Midbrain (tissue), 1 donor: Measurements from ENCODE around the gene ARHGAP24.
"Not testable (repeated sequence)": the region's sequence is repeated elsewhere in the genome, so short reads cannot be mapped to it uniquely, and the experiment has no call there.

ENCODE experiments used
- DNase-seq: peaks from one replicate; lab custom pipeline; 2025; lab: John Stamatoyannopoulos, UW

The ARHGAP24 gene

DNA sequence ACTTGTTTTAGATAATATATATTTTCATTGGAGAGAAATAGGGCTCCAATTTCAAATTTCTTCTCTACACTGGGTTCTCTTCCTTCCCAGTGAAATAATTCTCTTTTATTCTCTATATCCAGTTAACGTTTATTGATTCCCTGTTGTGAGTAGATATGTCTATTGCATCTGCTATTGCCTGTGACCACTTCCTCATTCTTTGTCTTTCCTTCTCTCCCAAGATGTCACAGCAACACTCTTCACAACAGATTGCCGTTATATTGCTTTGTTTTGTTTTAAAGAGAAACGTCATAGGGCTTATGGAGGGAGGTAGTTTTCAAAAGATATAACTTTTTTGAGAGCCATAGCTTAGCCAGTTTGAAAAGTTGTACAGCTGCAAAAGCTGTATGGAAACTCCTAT, 343.8 kb downstream of the ARHGAP24 start:
- DNase-seq: no peak

DNA sequence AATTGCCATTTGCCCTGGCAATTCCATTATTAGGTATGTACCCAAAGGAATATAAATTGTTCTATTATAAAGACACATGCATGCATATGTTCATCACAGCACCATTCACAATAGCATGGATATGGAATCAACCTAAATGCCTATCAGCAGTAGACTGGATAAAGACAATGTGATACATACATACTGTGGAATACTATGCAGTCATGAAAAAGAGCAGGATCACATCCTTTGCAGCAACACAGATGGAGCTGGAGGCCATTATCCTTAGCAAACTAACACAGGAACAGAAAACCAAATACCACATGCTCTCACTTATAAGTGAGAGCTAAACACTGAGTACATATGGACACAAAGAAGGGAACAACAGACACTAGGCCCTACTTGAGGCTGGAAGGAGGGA, 345.2 kb downstream of the ARHGAP24 start:
- DNase-seq: not testable (repeated sequence)

DNA sequence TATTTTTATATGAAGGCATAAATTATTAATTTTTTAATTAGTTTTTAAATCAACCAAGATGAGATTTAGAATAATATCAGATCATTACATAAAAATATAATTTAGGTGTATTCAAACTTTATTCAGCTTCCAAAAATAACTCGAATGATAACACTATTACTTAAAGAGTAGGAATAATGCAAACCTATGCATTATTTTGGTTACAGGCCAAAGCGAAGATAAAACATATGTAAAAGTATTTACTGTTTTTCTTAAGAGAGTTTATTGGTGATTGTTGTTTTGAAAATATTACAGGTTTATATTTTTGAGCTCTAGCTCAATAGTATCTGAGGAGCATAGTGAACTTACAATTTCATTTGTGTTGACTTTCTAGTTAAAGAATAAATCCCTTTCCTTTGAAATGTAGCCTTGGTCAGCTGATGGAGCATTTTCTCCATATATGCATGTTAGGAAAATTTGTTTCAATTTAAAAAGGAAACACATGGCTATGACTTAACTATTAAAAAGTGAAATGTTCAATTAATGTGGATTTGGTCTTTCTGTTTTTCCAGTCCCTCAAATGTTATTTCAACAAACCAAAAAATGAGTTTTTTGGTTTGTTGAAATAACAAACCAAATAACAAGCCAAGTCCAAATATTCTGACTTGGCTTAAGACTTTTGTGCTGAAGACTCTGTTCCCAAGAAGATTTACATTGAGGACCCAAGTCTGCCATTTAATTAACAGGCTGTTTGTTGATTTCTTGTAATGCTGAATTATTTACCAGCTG, 346.9 kb downstream of the ARHGAP24 start:
- no peak for DNase-seq

GRCh38 chr4:85823295-85823694, 348.3 kb downstream of the ARHGAP24 start:
- DNase-seq: no peak

- DNase-seq: no peak
These were observed 349.4 kb downstream of the ARHGAP24 start for GRCh38 chr4:85824166-85824945.

DNA sequence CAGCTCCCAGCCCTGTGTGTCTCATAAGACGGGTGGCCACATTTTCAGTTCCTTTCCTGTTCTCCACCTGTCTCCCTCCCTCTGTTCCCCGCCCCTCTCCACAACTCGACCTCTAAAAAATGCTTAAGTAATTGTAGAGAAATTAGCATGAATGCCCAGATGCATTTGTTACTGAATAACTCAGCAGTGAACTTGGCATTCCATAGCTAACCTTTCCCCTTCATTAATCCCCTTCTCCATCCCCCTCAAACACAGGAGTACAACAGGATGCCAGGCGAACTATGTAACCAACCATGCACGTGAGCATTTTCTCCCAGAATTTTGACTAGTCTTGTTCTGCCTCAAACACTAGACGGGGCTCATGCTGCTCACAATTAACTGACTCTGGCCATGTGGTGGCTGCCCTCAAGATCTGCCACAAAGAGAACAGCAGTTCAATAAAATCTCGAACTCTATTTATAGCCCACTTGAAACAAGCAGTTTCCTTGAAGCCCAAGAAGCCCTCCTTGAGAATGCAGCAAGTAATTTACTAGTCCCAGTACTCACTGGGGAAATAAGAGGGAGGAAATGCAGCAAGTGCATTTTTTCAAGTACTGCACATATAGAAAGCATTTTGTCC, 351.2 kb downstream of the ARHGAP24 start:
- no peak for DNase-seq

- no peak for DNase-seq
These were observed 353.3 kb downstream of the ARHGAP24 start for GRCh38 chr4:85828027-85828890.

DNA sequence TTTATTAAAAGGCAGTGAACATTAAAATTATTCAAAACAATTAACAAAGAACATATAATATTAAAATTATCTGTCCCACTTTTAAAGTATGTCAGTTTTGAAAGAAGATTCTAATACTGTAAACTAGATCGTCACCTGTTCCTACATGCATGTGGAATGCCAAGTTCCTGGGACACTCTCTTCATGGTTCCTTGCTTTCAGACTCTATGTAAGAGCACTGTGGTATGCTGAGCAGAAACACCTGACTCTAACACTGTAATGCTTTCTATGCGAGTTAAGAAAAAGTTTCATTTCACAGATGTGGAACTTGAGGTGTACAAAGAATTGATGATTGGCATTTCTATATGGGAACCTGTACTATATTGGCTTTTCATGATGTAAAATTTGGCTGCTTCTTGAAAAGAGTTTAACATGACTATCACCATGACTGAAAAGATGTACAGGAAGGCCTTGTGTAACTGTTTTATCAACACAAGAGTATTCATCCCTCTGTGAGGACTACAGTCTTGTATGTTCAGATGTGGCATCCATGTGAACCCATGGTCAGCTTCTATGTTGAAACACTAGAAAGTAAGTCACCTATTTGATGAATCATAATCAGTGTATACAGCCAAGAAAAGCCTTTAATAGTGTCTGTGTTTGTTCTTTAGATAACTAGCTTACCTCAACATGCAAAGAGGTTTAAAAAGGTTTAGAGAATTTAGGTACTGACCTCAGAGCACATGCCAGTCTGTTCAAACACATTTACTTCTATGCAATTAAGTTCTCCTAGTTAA, 354.5 kb downstream of the ARHGAP24 start:
- no peak for DNase-seq

DNA sequence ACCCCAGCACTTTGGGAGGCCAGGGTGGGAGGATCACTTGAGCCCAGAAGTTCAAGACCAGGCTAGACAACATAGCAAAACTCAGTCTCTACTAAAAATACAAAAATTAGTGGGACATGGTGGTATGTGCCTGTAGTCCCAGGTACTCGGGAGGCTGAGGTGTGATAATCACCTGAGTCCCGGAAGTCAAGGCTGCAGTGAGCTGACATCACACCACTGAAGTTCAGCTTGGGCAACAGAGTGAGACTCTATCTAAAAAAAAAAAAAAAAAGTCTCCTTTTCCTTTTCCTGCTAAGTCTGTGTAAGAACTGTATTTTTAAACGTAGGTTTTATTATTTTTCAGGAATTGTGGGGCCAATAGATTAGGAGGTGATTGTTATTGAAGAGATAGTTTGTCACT, 356.7 kb downstream of the ARHGAP24 start:
- DNase-seq: no peak

DNA sequence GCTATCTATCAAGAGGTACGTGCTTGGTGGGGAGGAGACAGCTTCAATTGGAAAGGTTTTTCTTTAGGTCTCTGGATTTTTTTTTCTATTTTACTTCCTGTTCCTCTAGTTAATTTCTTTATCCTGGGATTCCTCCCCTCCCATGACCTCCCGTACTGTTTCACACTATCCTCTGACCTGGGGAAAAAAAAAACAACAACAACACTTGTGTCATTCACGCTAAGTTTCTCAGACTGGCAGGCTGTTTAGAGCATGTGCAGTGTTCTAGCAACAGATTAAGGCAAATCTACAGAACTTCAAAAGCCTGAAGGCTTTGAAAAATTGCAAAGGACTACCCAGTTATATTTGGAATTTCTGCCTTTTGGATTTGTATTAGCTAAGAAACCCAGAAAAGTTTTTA, 358.4 kb downstream of the ARHGAP24 start:
- no peak for DNase-seq

DNA sequence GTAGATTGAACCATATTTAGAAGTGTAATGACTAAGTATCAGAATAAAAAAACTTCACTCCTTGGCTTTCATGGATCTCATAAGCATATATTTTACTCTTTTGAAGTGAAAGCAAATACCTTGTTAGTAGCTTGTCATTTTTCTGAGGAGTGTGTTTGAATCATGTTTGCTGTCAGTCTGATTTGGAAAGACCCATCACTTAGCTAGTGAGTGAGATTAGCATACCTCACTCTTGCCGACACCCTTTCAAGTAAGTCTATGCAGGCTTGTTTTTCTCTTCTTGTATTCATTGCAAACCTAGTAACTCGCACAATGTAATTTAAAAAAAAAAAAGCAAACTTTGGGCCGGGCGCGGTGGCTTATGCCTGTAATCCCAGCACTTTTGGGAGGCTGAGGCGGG, 360.0 kb downstream of the ARHGAP24 start:
- DNase-seq: no peak

DNA sequence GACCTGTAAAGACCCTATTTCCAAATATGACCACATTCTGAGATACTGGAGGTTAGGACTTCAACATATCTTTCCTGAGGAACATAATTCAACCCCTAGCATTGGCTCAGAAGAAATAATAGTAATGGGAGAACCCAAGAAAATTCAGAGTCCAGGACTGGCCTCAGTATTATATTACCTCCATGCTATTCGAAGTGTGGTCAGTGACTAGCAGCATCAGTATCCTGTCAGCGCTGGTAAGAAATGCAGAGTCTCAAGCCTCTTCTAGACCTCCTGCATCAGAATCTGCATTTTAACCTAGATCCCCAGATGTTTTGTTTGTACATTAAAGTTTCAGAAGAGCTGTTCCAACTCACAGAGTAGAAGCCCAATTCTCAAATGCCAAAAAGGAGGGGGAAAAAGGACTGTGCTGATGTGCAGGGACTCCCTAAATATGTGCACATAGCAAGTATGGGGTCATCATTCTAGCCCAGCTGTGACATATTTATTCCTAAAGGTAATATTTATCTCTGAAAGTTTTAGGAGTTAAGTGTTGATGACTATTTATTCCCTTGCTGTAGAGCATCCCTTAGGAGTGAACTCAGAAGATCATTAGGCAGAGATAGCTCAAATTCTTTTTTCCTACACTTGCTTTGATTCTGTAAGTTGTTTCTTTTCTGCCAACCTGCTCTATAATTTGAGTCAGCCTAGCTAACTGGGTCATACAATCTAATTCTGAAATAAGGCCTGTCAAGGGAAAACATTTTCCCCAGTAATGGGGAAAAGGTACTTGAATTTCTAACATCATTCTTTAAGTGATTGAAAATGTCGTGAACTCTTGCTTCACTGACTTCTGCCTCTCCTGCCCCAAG, 361.9 kb downstream of the ARHGAP24 start:
- no peak for DNase-seq

- no peak for DNase-seq
These were observed 362.4 kb downstream of the ARHGAP24 start for GRCh38 chr4:85837439-85837733.

- not testable (repeated sequence) for DNase-seq
These were observed 365.1 kb downstream of the ARHGAP24 start for GRCh38 chr4:85839981-85840451.

- DNase-seq: peak; percentile 76
These were observed 367.6 kb downstream of the ARHGAP24 start for GRCh38 chr4:85842540-85842939.

GRCh38 chr4:85853740-85854139, 378.8 kb downstream of the ARHGAP24 start:
- DNase-seq: not testable (repeated sequence)

DNA sequence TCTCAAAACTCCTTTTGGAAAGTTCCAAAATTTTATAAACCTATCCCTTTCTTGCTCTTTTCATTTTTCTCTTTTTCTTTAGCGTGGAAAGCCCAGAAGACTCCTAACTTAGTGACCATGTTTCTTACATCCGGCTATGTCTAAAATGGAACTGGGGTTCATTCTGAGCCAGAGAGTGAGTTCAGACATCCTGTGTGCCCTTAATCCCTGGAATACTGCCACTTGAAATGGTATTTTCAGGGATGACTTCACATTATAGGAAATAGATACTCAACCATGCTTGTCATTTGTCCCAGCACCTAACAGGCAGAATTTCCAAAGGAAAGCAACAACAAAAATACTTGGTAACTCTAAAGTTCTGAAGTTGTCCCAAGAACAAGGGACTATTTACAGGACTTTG, 379.6 kb downstream of the ARHGAP24 start:
- no peak for DNase-seq

- no peak for DNase-seq
These were observed 385.3 kb downstream of the ARHGAP24 start for GRCh38 chr4:85860066-85860740.

GRCh38 chr4:85861064-85861765, 386.3 kb downstream of the ARHGAP24 start:
- DNase-seq: no peak
